ENCODE results near the gene RALBP1. TPM values are rescaled to one million over a fixed set of nuclear protein-coding genes. Genes with fewer than 3 reads are reported as not detected.

RALBP1 gene
- total and polyA plus RNA-seq, 9 of the 15 experiments (the other 6 are each of a cell fraction or from before 2014, with no cell fraction given), result 10.9 to 70.0 (median 61.3) TPM

GRCh38 chr18:9552616-9553015 is 77.3 kb downstream of the RALBP1 start (continued):
- TF ChIP-seq ZHX1 (conservative IDR thresholded peaks at IDR 0.05; ENCODE audit: low read length) (no peak), ZNF24 (IDR thresholded peaks at IDR 0.05) (no peak), MIER1 (IDR thresholded peaks at IDR 0.05; ENCODE audit: low read depth) (no peak), FOXP4 (CRISPR knock-in tag; IDR thresholded peaks at IDR 0.05; ENCODE audit: borderline replicate concordance) (no peak), ELF4 (CRISPR knock-in tag; IDR thresholded peaks at IDR 0.05) (no peak), KLF16 (IDR thresholded peaks at IDR 0.05) (no peak), GATAD2A (IDR thresholded peaks at IDR 0.05) (no peak), ZNF785 (CRISPR knock-in tag; IDR thresholded peaks at IDR 0.05) (no peak), TRIM24 (IDR thresholded peaks at IDR 0.05) (peak in 1 of 2 experiments; percentile 16; a peak in 1 of 4 replicates), ZNF551 (CRISPR knock-in tag; IDR thresholded peaks at IDR 0.05) (no peak), RBM25 (IDR thresholded peaks at IDR 0.05; ENCODE audit: low read depth, low read length, severe bottlenecking) (peak; percentile 94), AFF1 (IDR thresholded peaks at IDR 0.05; ENCODE audit: low read depth in 1 of 2, partially characterized antibody in 2 of 2) (no peak), KDM1A (IDR thresholded peaks at IDR 0.05) (peak; percentile 25 to 31; a peak in 1 of 4 replicates), ESRRB (CRISPR knock-in tag; IDR thresholded peaks at IDR 0.05; ENCODE audit: borderline replicate concordance) (no peak), NFATC3 (IDR thresholded peaks at IDR 0.05) (no peak), CBX1 (IDR thresholded peaks at IDR 0.05; ENCODE audit: low read depth) (0 out of 2 replicates have a peak, but pooled peaks have one; percentile 43), KHSRP (IDR thresholded peaks at IDR 0.05) (no peak), CBX3 (IDR thresholded peaks at IDR 0.05; ENCODE audit: borderline replicate concordance in 1 of 2, low read length in 2 of 2) (peak in 1 of 2 experiments; percentile 84; a peak in 1 of 3 replicates), SAFB (IDR thresholded peaks at IDR 0.05; ENCODE audit: borderline replicate concordance, low read depth, low read length) (no peak), KLF1 (tag; IDR thresholded peaks at IDR 0.05) (no peak), TRIM28 (IDR thresholded peaks at IDR 0.05) (peak; percentile 54; the same call in 1 of the 2 replicates), ZNF140 (CRISPR knock-in tag; IDR thresholded peaks at IDR 0.05) (no peak), SP1 (CRISPR knock-in tag; IDR thresholded peaks at IDR 0.05) (no peak), TARDBP (IDR thresholded peaks at IDR 0.05) (no peak), ARNT (IDR thresholded peaks at IDR 0.05) (0 out of 4 replicates have a peak, but pooled peaks of 1 of the 2 experiments have one; percentile 31)

All from K562 (cell line).